NCI-H146 treated with DMSO at 0.1 percent for 48 hours (cell line): Measurements from ENCODE around the gene PSMB1.
"Not testable (repeated sequence)": the region's sequence is repeated elsewhere in the genome, so short reads cannot be mapped to it uniquely, and the experiment has no call there.

Experiments
- DNase-seq: peaks from one replicate; lab custom pipeline; 2025; ENCODE audit not compliant: unreplicated experiment; lab: John Stamatoyannopoulos, UW

The PSMB1 gene

DNA sequence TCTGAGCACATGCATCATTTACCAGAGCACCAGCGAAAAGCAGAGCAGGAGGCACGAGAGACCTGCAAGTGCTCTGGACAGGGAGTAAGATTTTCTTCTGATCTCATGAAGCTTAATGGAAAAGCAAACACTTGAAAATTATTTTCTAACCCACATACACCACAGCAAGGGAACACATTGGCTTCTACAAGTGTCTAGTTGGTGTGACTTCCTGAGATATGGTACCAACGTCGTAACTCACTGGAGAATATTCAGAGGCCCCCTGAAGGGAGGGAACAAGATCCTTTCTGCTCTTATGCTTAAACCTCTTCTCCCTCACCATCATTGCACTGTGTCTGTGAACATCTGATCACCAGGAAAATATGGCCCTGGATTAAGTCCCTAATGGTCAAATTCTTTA lies 48.6 kb downstream of the PSMB1 start:
- no peak for DNase-seq

DNA sequence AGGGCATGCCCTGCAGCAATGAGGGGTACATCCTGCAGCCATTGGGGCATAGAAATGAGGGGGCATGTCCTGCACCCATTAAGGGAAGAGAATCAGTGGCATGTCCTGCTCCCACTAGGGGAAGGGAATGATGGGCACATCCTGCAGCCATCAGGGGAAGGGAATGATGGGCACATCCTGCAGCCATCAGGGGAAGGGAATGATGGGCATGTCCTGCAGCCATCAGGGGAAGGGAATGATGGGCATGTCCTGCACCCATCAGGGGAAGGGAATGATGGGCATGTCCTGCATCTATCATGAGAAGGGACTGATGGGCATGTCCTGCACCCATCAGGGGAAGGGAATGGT lies 49.7 kb downstream of the PSMB1 start:
- DNase-seq, result no peak

DNA sequence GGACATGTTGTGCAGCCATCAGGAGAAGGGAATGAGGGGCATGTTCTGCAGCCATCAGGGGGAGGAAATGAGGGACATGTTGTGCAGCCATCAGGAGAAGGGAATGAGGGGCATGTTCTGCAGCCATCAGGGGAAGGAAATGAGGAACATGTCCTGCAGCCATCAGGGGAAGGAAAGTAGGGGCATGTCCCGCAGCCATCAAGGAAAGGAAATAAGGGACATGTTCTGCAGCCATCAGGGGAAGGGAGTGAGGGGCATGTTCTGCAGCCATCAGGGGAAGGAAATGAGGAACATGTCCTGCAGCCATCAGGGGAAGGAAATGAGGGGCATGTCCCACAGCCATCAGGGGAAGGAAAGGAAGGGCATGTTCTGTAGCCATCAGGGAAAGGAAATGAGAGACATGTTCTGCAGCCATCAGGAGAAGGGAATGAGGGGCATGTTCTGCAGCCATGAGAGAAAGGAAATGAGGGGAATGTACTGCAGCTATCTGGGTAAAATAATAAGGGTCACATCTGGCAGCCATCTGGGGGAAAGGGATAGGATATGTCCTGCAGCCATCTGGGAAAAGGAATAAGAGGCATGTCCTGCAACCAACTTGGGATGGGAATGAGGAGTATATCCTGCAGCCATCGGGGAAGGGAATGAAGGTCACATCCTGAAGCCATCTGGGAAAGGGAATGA lies 50.2 kb downstream of the PSMB1 start:
- DNase-seq, result not testable (repeated sequence)

DNA sequence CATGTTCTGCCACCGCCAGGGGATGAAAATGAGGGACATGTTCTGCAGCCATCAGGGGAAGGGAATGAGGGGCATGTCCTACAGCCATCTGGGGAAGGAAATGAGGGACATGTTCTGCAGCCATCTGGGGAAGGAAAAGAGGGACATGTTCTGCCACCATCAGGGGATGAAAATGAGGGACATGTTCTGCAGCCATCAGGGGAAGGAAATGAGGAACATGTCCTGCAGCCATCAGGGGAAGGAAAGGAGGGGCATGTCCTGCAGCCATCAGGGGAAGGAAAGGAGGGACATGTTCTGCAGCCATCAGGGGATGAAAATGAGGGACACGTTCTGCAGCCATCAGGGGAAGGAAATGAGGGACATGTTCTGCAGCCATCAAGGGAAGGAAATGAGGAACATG lies 50.8 kb downstream of the PSMB1 start:
- not testable (repeated sequence) for DNase-seq

DNA sequence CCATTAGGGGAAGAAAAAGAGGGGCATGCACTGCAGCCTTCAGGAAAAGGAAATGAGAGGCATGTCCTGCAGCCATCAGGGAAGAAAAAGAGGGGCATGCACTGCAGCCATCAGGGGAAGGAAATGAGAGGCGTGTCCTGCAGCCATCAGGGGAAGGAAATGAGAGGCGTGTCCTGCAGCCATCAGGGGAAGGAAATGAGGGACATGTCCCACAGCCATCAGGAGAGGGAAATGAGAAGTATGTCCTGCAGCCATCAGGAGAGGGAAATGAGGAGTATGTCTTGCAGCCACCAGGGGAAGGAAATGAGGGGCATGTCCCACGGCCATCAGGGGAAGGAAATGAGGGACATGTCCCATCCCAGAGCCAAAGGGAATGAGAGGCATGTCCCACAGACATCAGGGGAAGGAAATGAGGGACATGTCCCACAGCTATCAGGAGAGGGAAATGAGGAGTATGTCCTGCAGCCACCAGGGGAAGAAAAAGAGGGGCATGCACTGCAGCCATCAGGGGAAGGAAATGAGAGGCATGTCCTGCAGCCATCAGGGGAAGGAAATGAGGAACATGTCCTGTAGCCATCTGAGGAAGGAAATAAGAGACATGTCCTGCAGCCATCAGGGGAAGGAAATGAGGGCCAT lies 52.0 kb downstream of the PSMB1 start:
- DNase-seq, result no peak

DNA sequence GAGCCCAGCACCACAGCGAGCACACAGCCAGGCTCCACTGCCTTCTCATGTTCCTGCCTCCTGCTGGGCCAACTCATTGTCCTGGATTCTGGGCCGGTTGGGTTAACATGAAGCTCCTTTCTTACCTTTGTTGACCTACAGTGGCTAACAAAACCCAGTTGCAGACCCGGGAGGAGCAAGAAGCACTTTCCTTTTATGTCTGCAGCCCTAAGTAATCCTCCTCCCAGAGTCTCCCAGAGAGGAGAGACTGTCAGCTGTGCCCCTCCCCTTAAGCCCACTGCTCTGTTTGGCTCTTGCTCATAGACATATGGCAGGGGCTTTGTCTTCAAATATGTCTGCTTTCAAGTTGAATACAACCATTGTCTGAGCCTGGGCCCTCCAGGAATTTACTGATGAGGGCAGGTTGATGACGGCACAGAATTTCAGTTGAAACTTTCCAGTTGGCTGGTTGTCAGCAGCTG lies 55.2 kb downstream of the PSMB1 start:
- DNase-seq, result peak; percentile 97

DNA sequence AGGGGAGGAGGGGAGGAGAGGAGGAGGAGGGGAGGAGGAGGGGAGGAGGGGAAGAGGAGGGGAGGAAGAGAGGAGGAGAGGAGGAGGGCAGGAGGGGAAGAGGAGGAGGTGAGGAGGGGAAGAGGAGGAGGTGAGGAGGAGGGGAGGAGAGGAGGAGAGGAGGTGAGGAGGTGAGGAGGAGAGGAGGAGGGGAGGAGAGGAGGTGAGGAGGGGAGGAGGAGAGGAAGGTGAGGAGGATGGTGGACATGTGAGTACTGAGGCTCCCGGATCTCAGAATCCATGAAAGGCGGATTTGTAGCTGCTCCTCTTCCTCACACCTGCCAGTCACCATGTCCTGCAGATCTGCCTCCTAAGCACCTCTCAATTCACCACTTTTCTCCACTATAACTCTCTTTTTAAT lies 59.8 kb downstream of the PSMB1 start:
- DNase-seq, result no peak

DNA sequence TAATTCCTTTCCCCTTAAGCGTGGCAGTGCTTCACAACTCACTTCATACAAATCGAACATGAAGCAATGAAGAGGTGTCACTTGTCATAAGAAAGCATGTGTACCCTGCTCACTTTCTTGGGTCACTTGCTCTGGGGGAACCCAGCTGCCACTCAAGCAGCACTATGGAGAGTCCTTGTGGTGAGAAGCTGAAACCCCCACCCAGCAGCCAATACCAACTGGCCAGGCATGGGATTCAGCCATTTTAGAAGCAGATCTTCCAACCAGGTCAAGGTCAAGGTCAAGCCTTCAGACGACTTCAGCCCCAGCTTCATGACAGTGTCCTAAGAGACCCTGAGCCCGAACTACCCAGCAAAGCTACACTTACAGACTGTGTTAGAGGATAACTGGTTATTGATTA lies 62.8 kb downstream of the PSMB1 start:
- no peak for DNase-seq

DNA sequence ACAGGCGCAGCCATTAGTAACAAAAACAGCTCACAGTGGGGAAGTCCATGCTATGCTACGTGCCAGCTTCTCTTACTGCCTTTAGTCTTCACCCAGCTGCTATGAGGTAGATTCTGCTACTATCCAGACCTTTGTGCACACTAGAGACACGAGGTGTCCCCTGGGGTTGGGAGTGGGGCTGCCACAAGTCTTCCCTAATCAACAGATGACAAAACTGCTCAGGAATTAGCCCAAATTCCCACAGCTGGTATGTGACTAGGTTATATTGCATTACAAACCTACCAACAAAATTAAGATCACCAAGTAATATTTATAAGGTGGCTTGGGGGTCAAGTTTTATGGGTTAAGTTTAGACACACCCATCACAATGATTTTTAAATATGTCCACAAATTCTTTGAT lies 63.3 kb downstream of the PSMB1 start:
- DNase-seq, result peak; percentile 28

DNA sequence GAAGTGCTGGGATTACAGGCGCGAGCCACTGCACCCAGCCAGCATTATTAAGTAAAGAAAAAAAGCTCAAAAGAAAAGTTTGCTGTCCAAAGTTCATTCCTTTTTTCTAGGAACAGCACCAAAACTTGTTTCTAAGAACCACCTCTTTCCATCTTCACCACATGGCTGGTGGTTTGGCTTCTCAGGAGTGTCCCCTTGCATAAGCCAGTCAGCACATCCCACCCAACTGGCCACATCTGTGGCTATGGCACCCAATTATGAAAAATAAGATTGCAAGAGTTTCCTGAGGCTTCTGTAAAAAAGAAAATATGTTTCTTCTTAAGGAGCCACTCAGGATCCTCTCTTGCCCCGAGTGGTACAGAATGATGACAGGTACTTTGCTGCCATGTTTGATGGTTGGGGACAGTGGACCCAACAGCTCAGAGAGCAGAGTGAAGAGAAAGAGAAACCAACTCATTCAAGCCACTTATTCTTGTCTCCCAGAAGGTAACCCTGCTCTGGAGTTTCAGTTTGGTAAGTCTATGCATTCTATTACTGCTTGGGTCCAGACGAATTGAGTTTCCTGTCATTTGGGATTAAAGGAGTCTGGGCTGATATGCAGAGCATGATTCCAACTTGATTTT lies 65.3 kb downstream of the PSMB1 start:
- no peak for DNase-seq

DNA sequence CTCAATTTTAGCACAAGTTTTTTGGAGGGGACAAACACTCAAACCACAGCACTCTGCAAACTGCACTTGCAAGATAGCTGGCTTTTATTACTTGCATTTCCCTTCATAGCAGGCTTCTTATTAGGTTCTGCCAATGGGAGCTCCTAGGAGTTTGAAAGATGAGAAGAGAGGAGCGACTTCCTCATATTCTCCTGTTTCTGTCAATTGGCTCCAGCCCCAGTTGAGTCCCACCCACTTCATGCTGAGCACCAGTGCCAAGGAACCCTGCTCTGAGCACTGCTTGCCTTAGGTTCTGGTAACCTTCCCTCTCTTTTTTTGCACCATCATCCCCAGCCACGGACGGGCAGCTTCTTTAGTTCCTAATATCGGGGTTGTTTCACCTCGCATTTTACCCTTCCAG lies 67.9 kb downstream of the PSMB1 start:
- no peak for DNase-seq
